MCF 10A (cell line): ENCODE results near the gene SLC2A6. TPM values are rescaled to one million over a fixed set of nuclear protein-coding genes. Genes with fewer than 3 reads are reported as not detected.

Source experiments
- BruUV-seq: library from RNA; stranded (reverse); fragments of 400-500 nt; replicated peaks from 2 replicates; lab custom pipeline; 2021; lab: Mats Ljungman, UMichigan
- CTCF ChIA-PET: fragments of 300-600 bp; sonication (Branson Sonifier 250); formaldehyde crosslinking; extraction: SDS; loops from one replicate; lab custom pipeline; 2021; ENCODE audit warnings: antibody characterized with exemption, inconsistent platforms; lab: Yijun Ruan, JAX
- POLR2A ChIA-PET: fragments of 300-600, 350-650 bp; sonication (Branson Sonifier 250); formaldehyde crosslinking; extraction: SDS; loops from one replicate; lab custom pipeline; 2020; ENCODE audit warnings: antibody characterized with exemption, inconsistent platforms; lab: Yijun Ruan, JAX
- DNase-seq: peaks from one replicate; pipeline ENCODE4 v3.0.0-alpha.2; 2018; ENCODE audit not compliant: unreplicated experiment
- H3K27ac Mint-ChIP-seq: one replicate; pipeline ENCODE4 v1.8.0; 2022; ENCODE audit warnings: mild to moderate bottlenecking, low read depth, mixed read lengths; ENCODE audit not compliant: unreplicated experiment
- H3K27me3 Mint-ChIP-seq: one replicate; pipeline ENCODE4 v1.8.0; 2022; ENCODE audit warnings: mixed read lengths; ENCODE audit not compliant: insufficient read depth, unreplicated experiment
- H3K36me3 Mint-ChIP-seq: one replicate; pipeline ENCODE4 v1.8.0; 2022; ENCODE audit warnings: mild to moderate bottlenecking, moderate library complexity, mixed read lengths; ENCODE audit not compliant: insufficient read depth, unreplicated experiment
- H3K4me1 Mint-ChIP-seq: one replicate; pipeline ENCODE4 v1.8.0; 2022; ENCODE audit warnings: mixed read lengths; ENCODE audit not compliant: insufficient read depth, unreplicated experiment
- H3K4me3 Mint-ChIP-seq: one replicate; pipeline ENCODE4 v1.8.0; 2022; ENCODE audit warnings: mild to moderate bottlenecking, moderate library complexity, mixed read lengths; ENCODE audit not compliant: unreplicated experiment
- H3K9me3 Mint-ChIP-seq: one replicate; pipeline ENCODE4 v1.8.0; 2022; ENCODE audit warnings: mixed read lengths; ENCODE audit not compliant: unreplicated experiment
- CTCF ChIP-seq: fragments of 200-600 bp; IDR thresholded peaks from one replicate; pipeline ENCODE4 v1.8.0; 2022; ENCODE audit warnings: antibody characterized with exemption, mild to moderate bottlenecking; ENCODE audit not compliant: unreplicated experiment
- intact Hi-C: fragments of 100-400 bp; cut with micrococcal nuclease; formaldehyde crosslinking; loops from 2 replicates; pipeline ENCODE4 v1.14.1; 2022
- total RNA-seq: library from RNA; stranded (reverse); gene quantifications from 2 replicates; pipeline ENCODE4 v1.2.3, GENCODE V29; 2022

Gene SLC2A6
- total RNA-seq, 1 experiment from 2014 or later, result 0.42 TPM

- POLR2A ChIA-PET, result no interaction called here
- intact Hi-C loops, result no loop called here
- BruUV-seq, result no TSS peak
- no peaks in the 10 kb centered on the region for H3K4me1 Mint-ChIP-seq
- no peak overlapping the region for H3K4me3 Mint-ChIP-seq
- CTCF ChIA-PET, result interaction anchor here (0.9 kb wide), 1 partner anchor 20 kb away, joined by 3 read pairs; no protein-coding TSS in a partner anchor
- H3K27me3 Mint-ChIP-seq, result peaks cover 34% of the 10 kb centered on the region
- no peak overlapping the region for H3K27ac Mint-ChIP-seq
- no peaks in the 10 kb centered on the region for H3K36me3 Mint-ChIP-seq
- TF ChIP-seq CTCF, result no peak
- DNase-seq, result no peak
- no peaks in the 10 kb centered on the region for H3K9me3 Mint-ChIP-seq
Observed at GRCh38 chr9:133429641-133430161, 49.2 kb downstream of the SLC2A6 start.

- peaks cover 39% of the 10 kb centered on the region for H3K27me3 Mint-ChIP-seq
- intact Hi-C loops, result no loop called here
- H3K36me3 Mint-ChIP-seq, result no peaks in the 10 kb centered on the region
- no peak for DNase-seq
- H3K27ac Mint-ChIP-seq, result no peak overlapping the region
- ChIA-PET POLR2A (no interaction called here), CTCF (no interaction called here)
- H3K4me3 Mint-ChIP-seq, result no peak overlapping the region
- no TSS peak for BruUV-seq
- no peaks in the 10 kb centered on the region for H3K4me1 Mint-ChIP-seq
- no peak for TF ChIP-seq CTCF
- H3K9me3 Mint-ChIP-seq, result no peaks in the 10 kb centered on the region
Observed at GRCh38 chr9:133429214-133429613, 49.7 kb downstream of the SLC2A6 start.

GRCh38 chr9:133428617-133429101 lies 50.2 kb downstream of the SLC2A6 start:
- ChIA-PET POLR2A (no interaction called here), CTCF (no interaction called here)
- Mint-ChIP-seq H3K9me3 (no peaks in the 10 kb centered on the region), H3K4me1 (no peaks in the 10 kb centered on the region), H3K4me3 (no peak overlapping the region), H3K27ac (no peak overlapping the region), H3K36me3 (no peaks in the 10 kb centered on the region), H3K27me3 (peaks cover 40% of the 10 kb centered on the region)
- no peak for TF ChIP-seq CTCF
- BruUV-seq, result no TSS peak
- intact Hi-C loops, result no loop called here
- no peak for DNase-seq

DNA sequence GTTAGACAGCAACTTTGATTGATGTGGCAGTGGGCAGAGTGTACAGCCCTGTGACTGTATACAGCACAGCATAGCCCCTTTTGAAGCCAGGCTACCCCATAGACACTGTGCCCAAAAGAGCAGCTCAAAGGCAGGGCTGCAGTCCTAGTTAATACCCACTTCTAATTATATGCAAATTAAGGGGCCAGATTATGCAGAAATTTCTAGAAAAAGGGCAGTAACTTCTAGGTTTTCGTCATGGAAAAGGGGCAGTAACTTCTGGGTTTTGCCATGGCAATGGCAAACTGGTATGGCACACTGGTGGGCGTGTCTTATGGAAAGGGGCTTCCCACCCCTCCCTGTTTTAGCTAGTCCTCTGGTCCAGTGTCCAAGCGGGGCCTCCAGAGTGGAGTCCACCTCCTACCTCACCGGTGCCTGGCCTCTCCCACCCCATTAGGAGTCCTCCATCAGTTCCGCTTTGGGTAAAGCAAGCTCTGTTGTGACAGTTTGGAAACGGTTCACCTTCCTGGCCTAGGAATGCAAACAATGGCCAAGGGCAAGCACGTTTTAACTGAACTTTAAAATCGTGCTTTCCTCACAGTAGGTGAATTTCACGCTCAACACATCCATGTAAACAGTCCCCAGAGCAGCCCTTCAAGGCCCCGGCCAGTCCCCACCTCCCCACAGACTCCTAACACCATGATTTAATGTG lies 51.1 kb downstream of the SLC2A6 start:
- Mint-ChIP-seq H3K4me1 (no peaks in the 10 kb centered on the region), H3K36me3 (no peaks in the 10 kb centered on the region), H3K27ac (no peak overlapping the region), H3K9me3 (no peaks in the 10 kb centered on the region), H3K27me3 (peaks cover 40% of the 10 kb centered on the region), H3K4me3 (no peak overlapping the region)
- intact Hi-C loops, result no loop called here
- ChIA-PET POLR2A (no interaction called here), CTCF (no interaction called here)
- DNase-seq, result no peak
- no peak for TF ChIP-seq CTCF
- no TSS peak for BruUV-seq
